Activated CD8-positive, alpha-beta T cell treated with anti-CD3 and anti-CD28 coated beads for 36 hours (primary cell): Measurements from ENCODE around the gene PNPO. TPM values are rescaled to one million over a fixed set of nuclear protein-coding genes. Genes with fewer than 3 reads are reported as not detected.

Experiments used
- ATAC-seq: fragments of 200-7000 bp; cut with Tn5 transposase; one replicate; pipeline ENCODE4 v1.10.0; 2021; ENCODE audit warnings: mild to moderate bottlenecking, moderate library complexity
- CTCF ChIA-PET: fragments of 350-600 bp; sonication (Branson Sonifier 250); formaldehyde crosslinking; loops from one replicate; lab custom pipeline; 2021; ENCODE audit warnings: antibody characterized with exemption; lab: Charles Lee
- POLR2A ChIA-PET: fragments of 350-600 bp; sonication (Branson Sonifier 250); formaldehyde crosslinking; loops from one replicate; lab custom pipeline; 2021; ENCODE audit warnings: antibody characterized with exemption; lab: Charles Lee
- DNase-seq: peaks from one replicate; pipeline ENCODE4 v3.0.0-alpha.2; 2020
- H3K27ac Mint-ChIP-seq: one replicate; pipeline ENCODE4 v1.8.0; 2021; ENCODE audit warnings: mild to moderate bottlenecking, mixed read lengths
- H3K27me3 Mint-ChIP-seq: one replicate; pipeline ENCODE4 v1.8.0; 2021; ENCODE audit warnings: mixed read lengths
- H3K36me3 Mint-ChIP-seq: one replicate; pipeline ENCODE4 v1.8.0; 2021; ENCODE audit warnings: low read depth, mixed read lengths
- H3K4me1 Mint-ChIP-seq: one replicate; pipeline ENCODE4 v1.8.0; 2021; ENCODE audit warnings: low read depth, mixed read lengths
- H3K4me3 Mint-ChIP-seq: one replicate; pipeline ENCODE4 v1.8.0; 2021; ENCODE audit warnings: mild to moderate bottlenecking, moderate library complexity, mixed read lengths
- H3K9me3 Mint-ChIP-seq: one replicate; pipeline ENCODE4 v1.8.0; 2021; ENCODE audit warnings: mixed read lengths
- intact Hi-C: fragments of 100-400 bp; cut with micrococcal nuclease; formaldehyde crosslinking; loops from one replicate; pipeline ENCODE4 v1.10.0; 2022
- total RNA-seq, 2 experiments: library from RNA; stranded (reverse); gene quantifications; one replicate each; pipeline ENCODE4 v1.2.3, GENCODE V29; 2021
- TF ChIP-seq, protein P1 (sequence below): fragments of 200-600 bp; IDR thresholded peaks from one replicate; pipeline ENCODE4 v1.8.0; 2022; ENCODE audit warnings: antibody characterized with exemption, mild to moderate bottlenecking

PNPO gene
- total RNA-seq: 10 to 100 TPM; 41.0 to 42.7 TPM

DNA sequence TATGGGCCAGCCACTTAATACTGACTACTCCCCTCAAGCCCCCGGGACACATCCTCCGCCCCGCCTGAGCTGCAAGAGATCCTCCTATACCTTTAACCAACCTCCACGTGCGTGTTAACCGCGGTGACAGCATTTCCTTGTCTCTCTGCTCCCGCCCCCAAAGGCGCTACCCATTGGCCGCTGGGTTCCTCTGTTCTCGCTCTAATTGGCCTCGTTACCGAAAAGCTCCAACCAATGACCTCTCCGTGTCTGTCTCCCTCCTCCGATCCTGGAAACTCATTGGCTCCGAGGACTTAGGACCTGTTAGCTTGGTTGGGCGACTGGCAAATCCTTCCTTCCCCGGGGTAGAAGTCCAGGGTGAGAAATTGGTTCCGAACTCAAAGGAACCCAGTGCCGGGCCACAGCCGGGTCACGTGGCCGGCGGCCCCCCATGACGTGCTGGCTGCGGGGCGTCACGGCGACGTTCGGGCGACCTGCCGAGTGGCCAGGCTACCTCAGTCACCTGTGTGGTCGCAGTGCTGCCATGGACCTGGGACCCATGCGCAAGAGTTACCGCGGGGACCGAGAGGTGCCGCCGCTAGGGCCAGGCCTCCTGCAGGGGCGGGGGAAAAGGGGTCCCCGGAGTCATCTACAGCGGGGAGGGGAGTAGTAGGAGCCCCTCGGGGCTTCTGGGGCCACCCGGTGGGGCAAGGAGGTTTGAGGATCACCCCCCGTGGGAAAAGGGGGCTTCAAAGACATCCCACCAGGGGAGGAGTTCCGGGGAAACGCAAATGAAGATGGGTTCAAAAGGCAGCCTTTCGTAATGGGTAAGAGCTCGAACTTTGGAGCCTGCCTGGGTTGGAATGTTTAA, at the start of gene PNPO:
Gene PNPO, plus strand, starts transcription at position 326 of the 850 bp plus-strand sequence. Its CDS starts 105 bp downstream, at position 431.
- Mint-ChIP-seq H3K9me3 (peaks cover 3% of the 10 kb centered on the region), H3K36me3 (peaks cover 26% of the 10 kb centered on the region), H3K27ac (peak within 1 kb of the TSS; percentile 88), H3K4me1 (peaks cover 51% of the 10 kb centered on the region), H3K27me3 (no peaks in the 10 kb centered on the region), H3K4me3 (peak within 1 kb of the TSS; percentile 84)
- peak; percentile 100 for DNase-seq
- intact Hi-C loops: loop anchor here (10.0 kb wide), 1 partner anchor 73 kb away; no protein-coding TSS in a partner anchor
- POLR2A ChIA-PET: interaction anchor here (0.6 to 5.0 kb wide), 11 partner anchors 8 to 210 kb away, joined by 3 to 35 read pairs (median 4); partner anchors contain the start of genes CDK5RAP3, LRRC46 and MRPL10
- CTCF ChIA-PET: interaction anchor here (0.9 to 16.3 kb wide), 13 partner anchors 9 to 695 kb away, joined by 3 to 284 read pairs (median 4); partner anchors contain the start of genes CDK5RAP3, SCRN2 and SP2
- peak; percentile 98 for ATAC-seq
- TF ChIP-seq, protein P1, sequence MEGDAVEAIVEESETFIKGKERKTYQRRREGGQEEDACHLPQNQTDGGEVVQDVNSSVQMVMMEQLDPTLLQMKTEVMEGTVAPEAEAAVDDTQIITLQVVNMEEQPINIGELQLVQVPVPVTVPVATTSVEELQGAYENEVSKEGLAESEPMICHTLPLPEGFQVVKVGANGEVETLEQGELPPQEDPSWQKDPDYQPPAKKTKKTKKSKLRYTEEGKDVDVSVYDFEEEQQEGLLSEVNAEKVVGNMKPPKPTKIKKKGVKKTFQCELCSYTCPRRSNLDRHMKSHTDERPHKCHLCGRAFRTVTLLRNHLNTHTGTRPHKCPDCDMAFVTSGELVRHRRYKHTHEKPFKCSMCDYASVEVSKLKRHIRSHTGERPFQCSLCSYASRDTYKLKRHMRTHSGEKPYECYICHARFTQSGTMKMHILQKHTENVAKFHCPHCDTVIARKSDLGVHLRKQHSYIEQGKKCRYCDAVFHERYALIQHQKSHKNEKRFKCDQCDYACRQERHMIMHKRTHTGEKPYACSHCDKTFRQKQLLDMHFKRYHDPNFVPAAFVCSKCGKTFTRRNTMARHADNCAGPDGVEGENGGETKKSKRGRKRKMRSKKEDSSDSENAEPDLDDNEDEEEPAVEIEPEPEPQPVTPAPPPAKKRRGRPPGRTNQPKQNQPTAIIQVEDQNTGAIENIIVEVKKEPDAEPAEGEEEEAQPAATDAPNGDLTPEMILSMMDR: no peak

DNA sequence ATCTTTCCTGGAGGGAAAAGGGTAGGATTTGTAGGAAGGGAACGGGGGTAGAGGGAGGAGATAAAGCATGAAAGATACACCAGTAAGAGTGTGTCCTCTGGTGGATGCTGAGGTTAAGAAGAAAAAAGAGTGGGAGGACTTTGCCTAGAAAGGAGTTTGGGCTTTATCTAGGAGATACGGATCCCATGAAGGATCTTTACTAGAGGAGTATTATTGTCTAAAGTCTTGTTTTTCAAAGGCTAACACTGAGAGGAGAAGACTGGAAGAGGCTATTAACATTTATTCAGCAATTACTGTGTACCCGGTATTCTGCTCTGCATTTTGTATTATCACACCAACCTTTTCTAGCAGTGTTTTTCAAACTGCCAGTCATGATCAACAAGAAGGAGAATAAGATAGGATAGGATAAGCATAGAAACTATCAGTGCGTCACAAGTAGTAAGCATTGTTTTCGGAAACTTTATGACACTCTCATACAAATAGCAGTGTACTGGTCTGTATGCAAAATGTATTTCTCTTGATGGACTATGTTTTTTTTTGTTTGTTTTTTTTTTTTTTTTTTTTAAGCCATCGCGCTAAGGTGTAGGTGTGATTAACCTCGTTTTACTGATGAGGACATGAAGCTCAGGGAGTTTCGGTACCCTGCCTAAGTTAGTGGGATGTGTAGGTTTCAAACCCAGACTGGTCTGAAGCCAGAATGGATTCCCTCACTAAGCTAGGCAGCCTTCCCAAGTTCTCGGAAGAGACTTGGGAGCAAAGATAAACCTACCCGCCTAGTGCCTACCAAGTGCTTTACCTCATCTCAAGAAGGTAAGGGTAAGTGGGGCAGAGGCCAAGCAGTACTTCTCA, 46.6 kb upstream of the PNPO start:
- Mint-ChIP-seq H3K9me3 (no peaks in the 10 kb centered on the region), H3K4me3 (peak overlapping the region; percentile 95), H3K27ac (peak overlapping the region; percentile 96), H3K27me3 (no peaks in the 10 kb centered on the region), H3K36me3 (peaks cover 2% of the 10 kb centered on the region), H3K4me1 (peaks cover 42% of the 10 kb centered on the region)
- ATAC-seq (no peak), DNase-seq (no peak)
- ChIA-PET POLR2A (interaction anchor here (0.8 to 1.8 kb wide), 21 partner anchors 15 to 153 kb away, joined by 3 to 15 read pairs (median 4); partner anchors contain the start of genes CDK5RAP3, LRRC46, MRPL10 and PNPO), CTCF (interaction anchor here (0.8 to 18.8 kb wide), 9 partner anchors 46 to 163 kb away, joined by 3 to 586 read pairs (median 3); partner anchors contain the start of genes CDK5RAP3, LRRC46, MRPL10 and OSBPL7)
- TF ChIP-seq, protein P1: no peak
- intact Hi-C loops: no loop called here

DNA sequence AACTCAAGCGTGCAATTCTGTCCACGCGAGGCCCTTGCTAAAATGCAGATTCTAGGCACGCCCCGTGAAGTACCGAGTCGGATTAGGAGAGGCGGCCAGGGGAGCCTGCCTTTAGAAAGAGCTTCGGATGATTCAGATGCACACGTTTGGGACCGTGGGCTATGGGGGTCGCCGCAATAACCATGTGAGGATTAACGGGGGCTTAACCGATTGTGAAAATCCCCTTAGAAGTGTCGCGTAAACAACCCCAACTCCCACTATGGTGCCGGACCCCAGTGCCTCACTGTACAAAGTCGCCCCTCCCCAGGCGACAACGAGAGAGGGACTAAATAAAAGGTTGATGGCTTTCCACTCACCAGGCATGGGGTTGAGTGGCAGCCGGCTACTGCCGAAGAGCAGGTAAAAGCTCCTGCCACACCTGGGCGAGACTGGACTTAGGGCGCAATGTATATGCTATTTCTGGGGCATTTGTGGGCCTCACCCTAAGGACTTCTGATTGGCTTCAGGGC, 46.0 kb upstream of the PNPO start:
- TF ChIP-seq, protein P1: no peak
- Mint-ChIP-seq H3K9me3 (no peaks in the 10 kb centered on the region), H3K4me1 (peaks cover 46% of the 10 kb centered on the region), H3K27ac (peak overlapping the region; percentile 96), H3K27me3 (no peaks in the 10 kb centered on the region), H3K36me3 (peaks cover 2% of the 10 kb centered on the region), H3K4me3 (peak overlapping the region; percentile 95)
- CTCF ChIA-PET: interaction anchor here (0.8 to 18.8 kb wide), 9 partner anchors 46 to 164 kb away, joined by 3 to 586 read pairs (median 3); partner anchors contain the start of genes CDK5RAP3, LRRC46, MRPL10 and OSBPL7
- ATAC-seq (peak; percentile 0), DNase-seq (peak; percentile 61)
- POLR2A ChIA-PET: interaction anchor here (0.6 to 1.7 kb wide), 24 partner anchors 9 to 152 kb away, joined by 3 to 15 read pairs (median 4); partner anchors contain the start of genes CDK5RAP3, LRRC46, MRPL10 and PNPO
- intact Hi-C loops: no loop called here

DNA sequence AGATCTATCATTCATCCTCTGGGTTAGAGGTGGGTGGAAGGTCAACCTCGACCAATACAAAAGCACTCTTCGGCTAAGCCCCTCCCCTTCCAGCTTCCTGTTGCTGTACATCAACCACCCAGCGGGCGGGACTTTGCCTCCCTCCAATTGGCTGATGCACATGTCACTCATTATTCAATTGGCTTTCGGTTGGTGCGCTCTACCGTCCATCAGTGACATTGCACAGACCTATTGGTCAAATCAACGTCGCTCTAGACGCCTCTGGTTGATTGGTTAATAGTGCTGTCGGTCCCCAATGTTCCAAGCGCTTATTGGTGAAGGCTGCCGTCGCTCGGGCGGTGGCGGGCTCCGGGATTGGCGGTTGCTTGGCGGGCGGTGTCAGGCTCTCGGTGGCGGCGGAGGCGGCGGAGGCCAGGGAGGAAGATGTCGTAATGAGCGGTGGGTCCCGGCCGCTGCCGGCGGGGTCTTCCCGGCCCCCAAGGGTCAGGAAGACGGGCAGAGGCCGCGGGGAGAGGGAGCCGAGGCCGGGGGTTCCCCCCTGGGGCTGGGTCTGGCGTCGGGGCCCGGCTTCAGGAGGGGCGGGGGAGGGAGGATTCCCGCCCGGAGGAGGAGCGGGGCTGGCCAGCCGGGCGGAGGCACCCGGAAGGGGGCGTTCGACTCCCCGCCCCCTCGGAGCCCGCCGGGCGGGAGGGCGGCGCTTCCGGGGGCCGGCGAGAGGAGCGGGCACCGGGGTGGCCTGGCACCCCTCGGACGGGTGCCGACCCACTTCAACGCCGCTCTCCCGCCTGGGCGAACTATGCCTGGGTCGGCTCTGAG, 45.3 kb upstream of the PNPO start, which contains the start of gene SP2:
Gene SP2, plus strand, starts transcription at position 381 of the 816 bp plus-strand sequence. Its CDS starts 51 bp downstream, at position 432.
- ATAC-seq (peak; percentile 91), DNase-seq (peak; percentile 100)
- POLR2A ChIA-PET: interaction anchor here (0.6 to 1.7 kb wide), 23 partner anchors 9 to 151 kb away, joined by 3 to 15 read pairs (median 4); partner anchors contain the start of genes CDK5RAP3, LRRC46, MRPL10 and PNPO
- Mint-ChIP-seq H3K4me1 (peaks cover 46% of the 10 kb centered on the region), H3K4me3 (peak within 1 kb of the TSS; percentile 95), H3K27me3 (no peaks in the 10 kb centered on the region), H3K27ac (peak within 1 kb of the TSS; percentile 96), H3K36me3 (peaks cover 2% of the 10 kb centered on the region), H3K9me3 (no peaks in the 10 kb centered on the region)
- CTCF ChIA-PET: interaction anchor here (0.8 to 18.8 kb wide), 10 partner anchors 45 to 165 kb away, joined by 3 to 586 read pairs (median 3); partner anchors contain the start of genes CDK5RAP3, LRRC46, MRPL10 and OSBPL7
- TF ChIP-seq, protein P1: no peak
- intact Hi-C loops: no loop called here
